Measurements from ENCODE around the gene VEZT. TPM values are rescaled to one million over a fixed set of nuclear protein-coding genes. Genes with fewer than 3 reads are reported as not detected.

VEZT gene
- polyA plus RNA-seq, 1 donor from 2014 or later, result 219 TPM

DNA sequence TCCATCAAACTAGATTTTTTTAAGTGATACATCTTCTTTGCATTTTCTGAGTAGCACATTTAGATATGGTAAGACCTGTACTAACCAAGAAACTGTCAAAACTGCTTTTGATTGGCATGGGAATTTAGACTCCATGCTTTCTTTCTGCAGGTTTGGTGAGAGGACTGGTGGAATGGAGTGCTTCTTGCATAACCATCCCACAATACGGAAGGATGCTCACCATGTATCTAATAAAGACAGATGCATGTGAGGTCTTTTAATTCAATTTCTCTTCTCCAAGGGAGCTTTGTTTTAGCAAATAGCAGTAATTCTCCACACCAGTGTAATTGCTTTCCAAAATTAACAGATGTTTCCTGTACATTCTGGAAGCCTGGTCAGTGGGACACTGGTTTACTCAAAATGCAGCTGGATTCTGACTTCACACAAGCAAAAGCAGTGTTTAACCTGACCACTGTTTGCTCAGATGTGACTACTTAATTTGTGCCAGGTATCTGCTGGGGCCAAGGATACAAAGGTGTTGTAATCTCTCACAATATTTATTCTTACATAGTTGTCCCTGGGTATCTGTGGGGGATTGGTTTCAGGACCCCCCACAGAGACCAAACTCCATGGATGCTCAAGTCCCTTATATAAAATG is 26.4 kb upstream of the VEZT start:
- Histone ChIP-seq H3K27ac (ENCODE audit: low read length) (no peak overlapping the region), H4K20me1 (ENCODE audit: insufficient read depth) (no peaks in the 10 kb centered on the region), H3K27me3 (ENCODE audit: insufficient read depth, low read depth, low read length) (no peaks in the 10 kb centered on the region), H3K4me2 (ENCODE audit: low read length) (no peak overlapping the region), H3K9me3 (ENCODE audit: low read length) (no peaks in the 10 kb centered on the region), H3K9ac (ENCODE audit: low read length) (no peak overlapping the region), H3K4me3 (ENCODE audit: low read length) (no peak overlapping the region), H3K79me2 (replicated peaks; ENCODE audit: insufficient read depth, low read length) (peaks cover 7% of the 10 kb centered on the region), H3F3A (ENCODE audit: insufficient read depth, low read length, poor library complexity, severe bottlenecking) (no peaks in the 10 kb centered on the region), H2AFZ (ENCODE audit: low read depth, low read length) (no peak overlapping the region), H3K9me2 (ENCODE audit: insufficient read depth, low read length) (no peaks in the 10 kb centered on the region), H3K36me3 (ENCODE audit: insufficient read depth, low read length) (peaks cover 4% of the 10 kb centered on the region)
- no peak for TF ChIP-seq EP300 (conservative IDR thresholded peaks at IDR 0.05; ENCODE audit: poor library complexity, severe bottlenecking)

DNA sequence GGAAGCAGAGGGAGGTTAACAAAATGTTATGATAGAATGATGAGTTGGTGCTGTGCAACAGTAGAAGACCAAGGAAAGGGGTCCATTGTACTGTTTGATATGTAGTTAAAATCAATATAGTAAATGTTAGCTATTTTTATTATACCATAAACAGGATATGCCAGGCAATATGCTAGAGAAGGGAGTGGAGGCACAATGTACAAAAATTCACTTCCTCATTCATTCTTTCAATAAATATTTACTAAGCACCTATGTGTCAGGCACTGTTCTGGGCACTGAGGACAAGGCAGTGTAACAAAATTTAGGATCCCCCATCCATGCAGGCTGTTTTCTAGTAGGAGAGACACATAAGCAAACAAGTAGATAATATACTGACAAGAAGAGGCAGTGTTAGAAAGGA is 25.3 kb upstream of the VEZT start:
- H3F3A ChIP-seq (ENCODE audit: insufficient read depth, low read length, poor library complexity, severe bottlenecking), result peaks cover under 1% of the 10 kb centered on the region
- no peak overlapping the region for H2AFZ ChIP-seq (ENCODE audit: low read depth, low read length)
- no peaks in the 10 kb centered on the region for H3K9me2 ChIP-seq (ENCODE audit: insufficient read depth, low read length)
- no peak overlapping the region for H3K27ac ChIP-seq (ENCODE audit: low read length)
- no peak overlapping the region for H3K4me3 ChIP-seq (ENCODE audit: low read length)
- H3K79me2 ChIP-seq (replicated peaks; ENCODE audit: insufficient read depth, low read length), result peaks cover 7% of the 10 kb centered on the region
- H3K4me2 ChIP-seq (ENCODE audit: low read length), result no peak overlapping the region
- no peaks in the 10 kb centered on the region for H3K27me3 ChIP-seq (ENCODE audit: insufficient read depth, low read depth, low read length)
- no peaks in the 10 kb centered on the region for H4K20me1 ChIP-seq (ENCODE audit: insufficient read depth)
- H3K9me3 ChIP-seq (ENCODE audit: low read length), result no peaks in the 10 kb centered on the region
- peaks cover 4% of the 10 kb centered on the region for H3K36me3 ChIP-seq (ENCODE audit: insufficient read depth, low read length)
- H3K9ac ChIP-seq (ENCODE audit: low read length), result no peak overlapping the region
- TF ChIP-seq EP300 (conservative IDR thresholded peaks at IDR 0.05; ENCODE audit: poor library complexity, severe bottlenecking) (no peak), TAF1 (IDR thresholded peaks at IDR 0.05; ENCODE audit: low read depth) (no peak)
- TF ChIP-seq, protein P1, sequence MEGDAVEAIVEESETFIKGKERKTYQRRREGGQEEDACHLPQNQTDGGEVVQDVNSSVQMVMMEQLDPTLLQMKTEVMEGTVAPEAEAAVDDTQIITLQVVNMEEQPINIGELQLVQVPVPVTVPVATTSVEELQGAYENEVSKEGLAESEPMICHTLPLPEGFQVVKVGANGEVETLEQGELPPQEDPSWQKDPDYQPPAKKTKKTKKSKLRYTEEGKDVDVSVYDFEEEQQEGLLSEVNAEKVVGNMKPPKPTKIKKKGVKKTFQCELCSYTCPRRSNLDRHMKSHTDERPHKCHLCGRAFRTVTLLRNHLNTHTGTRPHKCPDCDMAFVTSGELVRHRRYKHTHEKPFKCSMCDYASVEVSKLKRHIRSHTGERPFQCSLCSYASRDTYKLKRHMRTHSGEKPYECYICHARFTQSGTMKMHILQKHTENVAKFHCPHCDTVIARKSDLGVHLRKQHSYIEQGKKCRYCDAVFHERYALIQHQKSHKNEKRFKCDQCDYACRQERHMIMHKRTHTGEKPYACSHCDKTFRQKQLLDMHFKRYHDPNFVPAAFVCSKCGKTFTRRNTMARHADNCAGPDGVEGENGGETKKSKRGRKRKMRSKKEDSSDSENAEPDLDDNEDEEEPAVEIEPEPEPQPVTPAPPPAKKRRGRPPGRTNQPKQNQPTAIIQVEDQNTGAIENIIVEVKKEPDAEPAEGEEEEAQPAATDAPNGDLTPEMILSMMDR (IDR thresholded peaks at IDR 0.05; ENCODE audit: poor library complexity, severe bottlenecking), result no peak

DNA sequence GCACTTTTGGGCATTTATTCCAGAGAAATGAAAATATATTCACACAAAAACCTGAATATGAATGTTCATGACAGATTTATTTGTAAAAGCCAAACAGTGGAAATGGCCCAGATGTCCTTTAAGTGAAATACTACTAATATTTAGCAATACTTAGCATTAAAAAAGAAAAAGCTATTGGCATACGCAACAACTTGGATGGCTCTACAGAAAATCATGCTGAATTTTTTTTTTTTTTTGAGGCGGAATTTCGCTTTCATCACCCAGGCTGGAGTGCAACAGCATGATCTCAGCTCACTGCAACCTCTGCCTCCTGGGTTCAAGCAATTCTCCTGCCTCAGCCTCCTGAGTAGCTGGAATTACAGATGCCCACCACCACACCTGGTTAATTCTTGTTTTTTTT is 24.5 kb upstream of the VEZT start:
- Histone ChIP-seq H3K4me3 (ENCODE audit: low read length) (no peak overlapping the region), H3K27me3 (ENCODE audit: insufficient read depth, low read depth, low read length) (no peaks in the 10 kb centered on the region), H3K9ac (ENCODE audit: low read length) (no peak overlapping the region), H3K36me3 (ENCODE audit: insufficient read depth, low read length) (peaks cover 4% of the 10 kb centered on the region), H3K27ac (ENCODE audit: low read length) (no peak overlapping the region), H3F3A (ENCODE audit: insufficient read depth, low read length, poor library complexity, severe bottlenecking) (peaks cover 4% of the 10 kb centered on the region), H2AFZ (ENCODE audit: low read depth, low read length) (no peak overlapping the region), H3K79me2 (replicated peaks; ENCODE audit: insufficient read depth, low read length) (peaks cover 7% of the 10 kb centered on the region), H3K9me2 (ENCODE audit: insufficient read depth, low read length) (no peaks in the 10 kb centered on the region), H3K9me3 (ENCODE audit: low read length) (no peaks in the 10 kb centered on the region), H4K20me1 (ENCODE audit: insufficient read depth) (no peaks in the 10 kb centered on the region), H3K4me2 (ENCODE audit: low read length) (no peak overlapping the region)
- no peak for TF ChIP-seq EZH2 (IDR thresholded peaks at IDR 0.05; ENCODE audit: borderline replicate concordance, insufficient read depth, low read length, poor library complexity, severe bottlenecking)
- TF ChIP-seq RAD21 (conservative IDR thresholded peaks at IDR 0.05), result no peak
- no peak for TF ChIP-seq MXI1 (conservative IDR thresholded peaks at IDR 0.05; ENCODE audit: poor library complexity, severe bottlenecking)
- TF ChIP-seq, protein P2, sequence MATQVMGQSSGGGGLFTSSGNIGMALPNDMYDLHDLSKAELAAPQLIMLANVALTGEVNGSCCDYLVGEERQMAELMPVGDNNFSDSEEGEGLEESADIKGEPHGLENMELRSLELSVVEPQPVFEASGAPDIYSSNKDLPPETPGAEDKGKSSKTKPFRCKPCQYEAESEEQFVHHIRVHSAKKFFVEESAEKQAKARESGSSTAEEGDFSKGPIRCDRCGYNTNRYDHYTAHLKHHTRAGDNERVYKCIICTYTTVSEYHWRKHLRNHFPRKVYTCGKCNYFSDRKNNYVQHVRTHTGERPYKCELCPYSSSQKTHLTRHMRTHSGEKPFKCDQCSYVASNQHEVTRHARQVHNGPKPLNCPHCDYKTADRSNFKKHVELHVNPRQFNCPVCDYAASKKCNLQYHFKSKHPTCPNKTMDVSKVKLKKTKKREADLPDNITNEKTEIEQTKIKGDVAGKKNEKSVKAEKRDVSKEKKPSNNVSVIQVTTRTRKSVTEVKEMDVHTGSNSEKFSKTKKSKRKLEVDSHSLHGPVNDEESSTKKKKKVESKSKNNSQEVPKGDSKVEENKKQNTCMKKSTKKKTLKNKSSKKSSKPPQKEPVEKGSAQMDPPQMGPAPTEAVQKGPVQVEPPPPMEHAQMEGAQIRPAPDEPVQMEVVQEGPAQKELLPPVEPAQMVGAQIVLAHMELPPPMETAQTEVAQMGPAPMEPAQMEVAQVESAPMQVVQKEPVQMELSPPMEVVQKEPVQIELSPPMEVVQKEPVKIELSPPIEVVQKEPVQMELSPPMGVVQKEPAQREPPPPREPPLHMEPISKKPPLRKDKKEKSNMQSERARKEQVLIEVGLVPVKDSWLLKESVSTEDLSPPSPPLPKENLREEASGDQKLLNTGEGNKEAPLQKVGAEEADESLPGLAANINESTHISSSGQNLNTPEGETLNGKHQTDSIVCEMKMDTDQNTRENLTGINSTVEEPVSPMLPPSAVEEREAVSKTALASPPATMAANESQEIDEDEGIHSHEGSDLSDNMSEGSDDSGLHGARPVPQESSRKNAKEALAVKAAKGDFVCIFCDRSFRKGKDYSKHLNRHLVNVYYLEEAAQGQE (IDR thresholded peaks at IDR 0.05; ENCODE audit: borderline replicate concordance), result no peak
- TF ChIP-seq POLR2AphosphoS5 (IDR thresholded peaks at IDR 0.05), result no peak
- TF ChIP-seq TAF1 (IDR thresholded peaks at IDR 0.05; ENCODE audit: low read depth), result no peak
- TF ChIP-seq EP300 (conservative IDR thresholded peaks at IDR 0.05; ENCODE audit: poor library complexity, severe bottlenecking), result no peak
- TF ChIP-seq, protein P1 (IDR thresholded peaks at IDR 0.05; ENCODE audit: poor library complexity, severe bottlenecking), result no peak
- no peak for TF ChIP-seq SMC3 (conservative IDR thresholded peaks at IDR 0.05; ENCODE audit: poor library complexity)
